ENCODE measurements around the gene MAP7.
"Not testable (repeated sequence)": the region's sequence is repeated elsewhere in the genome, so short reads cannot be mapped to it uniquely, and the experiment has no call there.

The MAP7 gene

GRCh38 chr6:136411453-136412354, 138.5 kb downstream of the MAP7 start:
- no peak for DNase-seq

GRCh38 chr6:136411025-136411325, 139.2 kb downstream of the MAP7 start:
- no peak for DNase-seq

GRCh38 chr6:136410201-136411024, 139.8 kb downstream of the MAP7 start:
- no peak for DNase-seq

- no peak for DNase-seq
Measured at GRCh38 chr6:136409597-136409996, 140.6 kb downstream of the MAP7 start.

GRCh38 chr6:136408204-136408603, 142.0 kb downstream of the MAP7 start:
- no peak for DNase-seq

- no peak for DNase-seq
Measured at GRCh38 chr6:136405420-136406029, 144.7 kb downstream of the MAP7 start.

- DNase-seq: no peak
Measured at GRCh38 chr6:136404627-136405419, 145.4 kb downstream of the MAP7 start.

GRCh38 chr6:136404007-136404406, 146.2 kb downstream of the MAP7 start:
- no peak for DNase-seq

- DNase-seq: no peak
Measured at GRCh38 chr6:136403110-136403980, 146.9 kb downstream of the MAP7 start.

GRCh38 chr6:136401749-136402148, 148.5 kb downstream of the MAP7 start:
- DNase-seq: no peak

GRCh38 chr6:136401236-136401635, 149.0 kb downstream of the MAP7 start:
- DNase-seq: not testable (repeated sequence)

GRCh38 chr6:136398453-136398852, 151.8 kb downstream of the MAP7 start:
- no peak for DNase-seq

GRCh38 chr6:136396908-136397307, 153.3 kb downstream of the MAP7 start:
- DNase-seq: no peak

GRCh38 chr6:136390959-136391358, 159.3 kb downstream of the MAP7 start:
- DNase-seq: not testable (repeated sequence)

- DNase-seq: no peak
Measured at GRCh38 chr6:136387316-136387715, 162.9 kb downstream of the MAP7 start.

- no peak for DNase-seq
Measured at GRCh38 chr6:136383268-136383937, 166.8 kb downstream of the MAP7 start.

GRCh38 chr6:136382676-136383252, 167.5 kb downstream of the MAP7 start:
- no peak for DNase-seq

GRCh38 chr6:136378888-136379287, 171.3 kb downstream of the MAP7 start:
- no peak for DNase-seq

- DNase-seq: not testable (repeated sequence)
Measured at GRCh38 chr6:136375836-136376235, 174.4 kb downstream of the MAP7 start.

- no peak for DNase-seq
Measured at GRCh38 chr6:136371959-136372358, 178.3 kb downstream of the MAP7 start.

Data from stimulated activated CD8-positive, alpha-beta memory T cell treated with anti-CD3 and anti-CD28 coated beads, Interleukin-4, amount 100 ng/mL, for 48 hours (primary cell).